A549 (cell line): ENCODE data around the gene CDHR5. TPM values are rescaled to one million over a fixed set of nuclear protein-coding genes. Genes with fewer than 3 reads are reported as not detected.

Experiments used
- ATAC-seq, 2 experiments: fragments of 200-7000 bp in 1 of 2; fragments of >200 bp in 1 of 2; cut with Nextera tagmentation in 1 of 2; cut with Tn5 transposase in 1 of 2; 3 replicates each; pipeline versions ENCODE4 v1.8.0 to v1.9.1; 2018 to 2020; ENCODE audit warnings: mild to moderate bottlenecking in 1 of 2, moderate library complexity in 1 of 2
- CTCF ChIA-PET: fragments of 300-600 bp; sonication (Branson Sonifier 250); formaldehyde crosslinking; extraction: SDS; loops from one replicate; lab custom pipeline; 2021; ENCODE audit warnings: antibody characterized with exemption, inconsistent platforms; lab: Yijun Ruan, JAX
- POLR2A ChIA-PET: fragments of 350-600 bp; formaldehyde crosslinking; extraction: SDS; loops from one replicate; lab custom pipeline; 2021; ENCODE audit warnings: antibody characterized with exemption, inconsistent platforms; lab: Yijun Ruan, JAX
- DNase-seq, 2 experiments: peaks; one replicate each; pipeline versions ENCODE4 v3.0.0 to v3.0.0-alpha.2; 2011 to 2016; ENCODE audit warnings: low read depth in 1 of 2, low spot score in 1 of 2
- FAIRE-seq: peaks from 2 replicates; lab custom pipeline; 2011; peaks lifted over from hg19 to GRCh38; lab: Jason Lieb, UNC
- H3K27ac ChIP-seq, 2 experiments: fragments of >200 bp; sonication (Bioruptor Twin); formaldehyde crosslinking; 3 replicates each; pipeline ENCODE4 v1.5.1; 2016 to 2017
- H3K4me1 ChIP-seq: fragments of >200 bp; sonication (Bioruptor Twin); formaldehyde crosslinking; 3 replicates; pipeline ENCODE4 v1.6.1; 2016
- H3K4me2 ChIP-seq: fragments of >200 bp; sonication (Bioruptor Twin); formaldehyde crosslinking; 3 replicates; pipeline ENCODE4 v1.6.1; 2016
- H3K4me3 ChIP-seq: fragments of >200 bp; sonication (Bioruptor Twin); formaldehyde crosslinking; 3 replicates; pipeline ENCODE4 v1.5.1; 2016
- H3K9me3 ChIP-seq: fragments of >200 bp; sonication (Bioruptor Twin); formaldehyde crosslinking; 3 replicates; pipeline ENCODE4 v1.6.1; 2016
- CBX8 ChIP-seq: fragments of 200-600 bp; sonication (generic); IDR thresholded peaks from 2 replicates; pipeline ENCODE4 v1.6.1; 2016
- CHD2 ChIP-seq: fragments of 150-350 bp; IDR thresholded peaks from 2 replicates; pipeline ENCODE4 v1.6.1; 2014; ENCODE audit warnings: low read length; ENCODE audit not compliant: partially characterized antibody
- FOSB ChIP-seq: fragments of 250-450 bp; sonication (Bioruptor Pico); IDR thresholded peaks from 2 replicates; pipeline ENCODE4 v1.5.0; 2020; ENCODE audit warnings: mild to moderate bottlenecking, moderate library complexity
- HOXB5 ChIP-seq: fragments of 250-450 bp; sonication (Bioruptor Pico); IDR thresholded peaks from 2 replicates; pipeline ENCODE4 v1.5.0; 2020; ENCODE audit warnings: mild to moderate bottlenecking, moderate library complexity
- JUN ChIP-seq, 2 experiments: fragments of >200 bp; sonication (Bioruptor Twin); formaldehyde crosslinking; IDR thresholded peaks; 2 replicates in 1 of 2; 3 replicates in 1 of 2; pipeline ENCODE4 v1.6.1; 2016 to 2017
- KDM5A ChIP-seq: fragments of 200-600 bp; sonication (generic); IDR thresholded peaks from 2 replicates; pipeline ENCODE4 v1.6.1; 2016; ENCODE audit warnings: antibody characterized with exemption, mild to moderate bottlenecking
- MAFK ChIP-seq: fragments of 450-650 bp; IDR thresholded peaks from 2 replicates; pipeline ENCODE4 v1.6.1; 2014; ENCODE audit not compliant: partially characterized antibody
- NFE2L2 ChIP-seq: fragments of 150-350 bp; conservative IDR thresholded peaks from 2 replicates; pipeline ENCODE4 v1.6.1; 2014; ENCODE audit warnings: low read length
- POLR2A ChIP-seq: IDR thresholded peaks from 2 replicates; pipeline ENCODE4 v1.6.1; 2012; ENCODE audit warnings: mild to moderate bottlenecking, low read length
- RCOR1 ChIP-seq: fragments of 150-350 bp; IDR thresholded peaks from 2 replicates; pipeline ENCODE4 v1.6.1; 2014; ENCODE audit warnings: antibody characterized with exemption, low read length, low read depth
- SMC3 ChIP-seq: fragments of >200 bp; sonication (Bioruptor Twin); formaldehyde crosslinking; IDR thresholded peaks from 3 replicates; pipeline ENCODE4 v1.6.1; 2018; ENCODE audit warnings: inconsistent platforms
- TFCP2L1 ChIP-seq: fragments of 250-450 bp; sonication (Bioruptor Pico); IDR thresholded peaks from 2 replicates; pipeline ENCODE4 v1.5.0; 2021; ENCODE audit warnings: mild to moderate bottlenecking
- ZFP36 ChIP-seq: fragments of 450-650 bp; IDR thresholded peaks from 2 replicates; pipeline ENCODE4 v1.6.1; 2014; ENCODE audit warnings: borderline replicate concordance; ENCODE audit not compliant: partially characterized antibody
- ZNF302 ChIP-seq: fragments of 250-450 bp; sonication (Bioruptor Pico); IDR thresholded peaks from 2 replicates; pipeline ENCODE4 v1.9.0; 2021; ENCODE audit warnings: inconsistent platforms, mild to moderate bottlenecking, moderate library complexity
- WGBS: methylation state at CpG from one replicate; pipeline ENCODE4 v1.1.6; 2017; ENCODE audit errors: missing lambda C conversion rate; 5-methylcytosine and 5-hydroxymethylcytosine counted together
- polyA plus RNA-seq, 4 experiments: library from polyadenylated mRNA; depleted of rRNA in 3 of 4; stranded (reverse); fragments of >200 nt; fragmentation: RNase III in 1 of 4; extraction: RNeasy Plus Mini Kit Qiagen cat#74134 plus additional on column Dnase treatment in 1 of 4; gene quantifications; 2 replicates in 3 of 4; 3 replicates in 1 of 4; pipeline ENCODE4 v1.2.3, GENCODE V29; 2011 to 2017
- TF ChIP-seq, protein P1 (sequence below): IDR thresholded peaks from 2 replicates; pipeline ENCODE4 v1.6.1; 2012; ENCODE audit warnings: low read depth, borderline replicate concordance
- TF ChIP-seq, protein P2 (sequence below): fragments of 200-600 bp; sonication (generic); IDR thresholded peaks from 2 replicates; pipeline ENCODE4 v1.6.1; 2016; ENCODE audit warnings: antibody characterized with exemption, mild to moderate bottlenecking, moderate library complexity
- TF ChIP-seq, protein P3 (sequence below): fragments of 250-450 bp; sonication (Bioruptor Pico); IDR thresholded peaks from 2 replicates; pipeline ENCODE4 v1.5.0; 2021; ENCODE audit warnings: mild to moderate bottlenecking, moderate library complexity, borderline replicate concordance
- TF ChIP-seq, protein P4 (sequence below): fragments of 450-650 bp; IDR thresholded peaks from 2 replicates; pipeline ENCODE4 v1.6.1; 2014; ENCODE audit warnings: antibody characterized with exemption

The CDHR5 gene
- polyA plus RNA-seq, 2 of the 4 experiments (the other 2 are of a cell fraction): 0.08 to 0.12 TPM

DNA sequence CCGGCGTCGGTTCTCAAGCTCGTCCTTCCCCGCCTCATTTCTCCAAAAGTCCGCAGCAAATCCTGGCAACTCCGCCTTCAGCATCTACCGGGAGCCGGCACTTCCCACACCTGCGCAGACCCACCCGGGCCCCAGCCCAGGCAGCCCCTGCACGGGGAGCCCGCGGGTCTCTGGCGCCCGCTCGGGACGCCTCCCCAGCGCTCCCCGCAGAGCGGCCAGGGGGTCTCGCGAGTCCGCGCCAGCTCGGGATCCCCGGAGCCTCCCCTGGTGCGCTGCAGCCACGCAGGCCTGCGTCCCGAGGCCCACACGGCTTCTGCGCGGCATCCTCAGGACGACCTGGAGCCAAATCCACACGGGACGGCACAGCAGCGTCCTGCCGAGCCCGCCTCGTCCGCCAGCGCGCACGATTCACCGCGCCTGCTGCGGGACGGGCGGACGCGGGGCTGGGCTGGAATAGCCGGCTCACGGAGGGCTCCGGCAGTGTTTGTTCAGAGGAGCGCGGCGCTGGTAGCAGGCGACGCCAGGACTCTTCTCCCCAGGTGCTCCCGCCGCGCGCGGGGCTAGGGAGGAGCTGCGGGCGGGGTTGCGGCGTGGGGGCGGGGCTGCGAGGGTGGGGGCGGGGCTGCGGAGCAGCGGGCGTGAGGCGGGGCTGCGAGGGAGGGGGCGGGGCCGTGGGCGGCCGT is 49.3 kb downstream of the CDHR5 start:
- POLR2A ChIA-PET: interaction anchor here (0.7 to 1.1 kb wide), 19 partner anchors 8 to 234 kb away, joined by 3 to 7 read pairs (median 4); partner anchors contain the start of genes HRAS, LMNTD2, RPLP2 and TMEM80
- TF ChIP-seq POLR2A (peak; percentile 57), HOXB5 (CRISPR knock-in tag) (no peak), TFCP2L1 (CRISPR knock-in tag) (no peak), KDM5A (no peak), ZNF302 (CRISPR knock-in tag) (no peak), CHD2 (peak; percentile 38), ZFP36 (no peak), MAFK (no peak)
- TF ChIP-seq, protein P1, sequence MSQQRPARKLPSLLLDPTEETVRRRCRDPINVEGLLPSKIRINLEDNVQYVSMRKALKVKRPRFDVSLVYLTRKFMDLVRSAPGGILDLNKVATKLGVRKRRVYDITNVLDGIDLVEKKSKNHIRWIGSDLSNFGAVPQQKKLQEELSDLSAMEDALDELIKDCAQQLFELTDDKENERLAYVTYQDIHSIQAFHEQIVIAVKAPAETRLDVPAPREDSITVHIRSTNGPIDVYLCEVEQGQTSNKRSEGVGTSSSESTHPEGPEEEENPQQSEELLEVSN: peak; percentile 65; the same call in 1 of the 2 replicates
- TF ChIP-seq, protein P2, sequence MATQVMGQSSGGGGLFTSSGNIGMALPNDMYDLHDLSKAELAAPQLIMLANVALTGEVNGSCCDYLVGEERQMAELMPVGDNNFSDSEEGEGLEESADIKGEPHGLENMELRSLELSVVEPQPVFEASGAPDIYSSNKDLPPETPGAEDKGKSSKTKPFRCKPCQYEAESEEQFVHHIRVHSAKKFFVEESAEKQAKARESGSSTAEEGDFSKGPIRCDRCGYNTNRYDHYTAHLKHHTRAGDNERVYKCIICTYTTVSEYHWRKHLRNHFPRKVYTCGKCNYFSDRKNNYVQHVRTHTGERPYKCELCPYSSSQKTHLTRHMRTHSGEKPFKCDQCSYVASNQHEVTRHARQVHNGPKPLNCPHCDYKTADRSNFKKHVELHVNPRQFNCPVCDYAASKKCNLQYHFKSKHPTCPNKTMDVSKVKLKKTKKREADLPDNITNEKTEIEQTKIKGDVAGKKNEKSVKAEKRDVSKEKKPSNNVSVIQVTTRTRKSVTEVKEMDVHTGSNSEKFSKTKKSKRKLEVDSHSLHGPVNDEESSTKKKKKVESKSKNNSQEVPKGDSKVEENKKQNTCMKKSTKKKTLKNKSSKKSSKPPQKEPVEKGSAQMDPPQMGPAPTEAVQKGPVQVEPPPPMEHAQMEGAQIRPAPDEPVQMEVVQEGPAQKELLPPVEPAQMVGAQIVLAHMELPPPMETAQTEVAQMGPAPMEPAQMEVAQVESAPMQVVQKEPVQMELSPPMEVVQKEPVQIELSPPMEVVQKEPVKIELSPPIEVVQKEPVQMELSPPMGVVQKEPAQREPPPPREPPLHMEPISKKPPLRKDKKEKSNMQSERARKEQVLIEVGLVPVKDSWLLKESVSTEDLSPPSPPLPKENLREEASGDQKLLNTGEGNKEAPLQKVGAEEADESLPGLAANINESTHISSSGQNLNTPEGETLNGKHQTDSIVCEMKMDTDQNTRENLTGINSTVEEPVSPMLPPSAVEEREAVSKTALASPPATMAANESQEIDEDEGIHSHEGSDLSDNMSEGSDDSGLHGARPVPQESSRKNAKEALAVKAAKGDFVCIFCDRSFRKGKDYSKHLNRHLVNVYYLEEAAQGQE: peak; percentile 68
- TF ChIP-seq, protein P3, sequence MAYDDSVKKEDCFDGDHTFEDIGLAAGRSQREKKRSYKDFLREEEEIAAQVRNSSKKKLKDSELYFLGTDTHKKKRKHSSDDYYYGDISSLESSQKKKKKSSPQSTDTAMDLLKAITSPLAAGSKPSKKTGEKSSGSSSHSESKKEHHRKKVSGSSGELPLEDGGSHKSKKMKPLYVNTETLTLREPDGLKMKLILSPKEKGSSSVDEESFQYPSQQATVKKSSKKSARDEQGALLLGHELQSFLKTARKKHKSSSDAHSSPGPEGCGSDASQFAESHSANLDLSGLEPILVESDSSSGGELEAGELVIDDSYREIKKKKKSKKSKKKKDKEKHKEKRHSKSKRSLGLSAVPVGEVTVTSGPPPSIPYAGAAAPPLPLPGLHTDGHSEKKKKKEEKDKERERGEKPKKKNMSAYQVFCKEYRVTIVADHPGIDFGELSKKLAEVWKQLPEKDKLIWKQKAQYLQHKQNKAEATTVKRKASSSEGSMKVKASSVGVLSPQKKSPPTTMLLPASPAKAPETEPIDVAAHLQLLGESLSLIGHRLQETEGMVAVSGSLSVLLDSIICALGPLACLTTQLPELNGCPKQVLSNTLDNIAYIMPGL (CRISPR knock-in tag): no peak
- H3K4me3 ChIP-seq: peak overlapping the region; percentile 90
- DNase-seq (peak in 1 of 2 experiments; percentile 76), FAIRE-seq (no peak), ATAC-seq (peak; percentile 47 to 62)
- H3K9me3 ChIP-seq: no peaks in the 10 kb centered on the region
- 3% methylated on average over 23 of the region's 81 CpGs for WGBS
- H3K27ac ChIP-seq: peak overlapping the region; percentile 84 to 88
- peaks cover 26% of the 10 kb centered on the region for H3K4me1 ChIP-seq
- H3K4me2 ChIP-seq: peak overlapping the region; percentile 100
- CTCF ChIA-PET: interaction anchor here (0.6 to 1.8 kb wide), 4 partner anchors 12 to 84 kb away, joined by 3 to 6 read pairs (median 3); partner anchors contain the start of gene LMNTD2

DNA sequence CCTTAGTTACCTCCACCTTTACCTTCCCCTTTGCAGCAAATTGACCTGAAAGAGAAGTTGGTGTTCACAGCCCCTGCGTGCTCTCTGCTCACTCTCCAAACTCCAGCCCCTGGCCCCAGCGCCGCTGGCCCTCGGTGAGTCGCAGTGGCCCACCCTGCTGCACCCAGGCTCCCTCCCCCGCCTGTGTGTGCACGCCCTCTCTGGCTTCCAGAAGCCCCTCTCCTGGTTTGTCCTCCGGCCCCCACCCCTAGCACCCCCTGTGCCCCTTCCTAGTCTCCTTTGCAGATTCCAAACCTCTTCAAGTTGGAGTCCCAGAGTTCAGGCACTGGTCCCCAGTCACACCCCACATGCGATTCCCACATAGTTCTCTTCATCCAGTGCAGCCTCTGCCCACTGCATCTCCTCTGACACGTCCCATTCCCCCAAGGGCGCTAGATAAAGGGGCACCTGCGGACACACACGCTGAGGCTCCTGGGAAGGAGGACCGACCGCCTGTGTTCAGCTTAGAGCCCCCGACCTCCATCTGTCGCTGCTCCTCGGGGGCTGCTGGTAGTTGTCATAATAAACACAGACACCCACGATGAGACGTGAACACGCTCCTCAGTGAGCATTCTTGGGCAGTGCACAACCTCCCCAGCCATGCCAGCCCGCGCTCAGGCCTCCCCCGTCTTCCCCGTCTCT is 50.0 kb downstream of the CDHR5 start:
- Histone ChIP-seq H3K4me2 (peak overlapping the region; percentile 100), H3K27ac (peak overlapping the region; percentile 84 to 88), H3K9me3 (no peaks in the 10 kb centered on the region), H3K4me1 (peaks cover 26% of the 10 kb centered on the region), H3K4me3 (peak overlapping the region; percentile 90)
- peak; percentile 0 to 18; a peak in 3 of 6 replicates for ATAC-seq
- FAIRE-seq: no peak
- WGBS: 49% methylated on average over 23 of the region's 25 CpGs
- ChIA-PET CTCF (interaction anchor here (1.0 to 1.8 kb wide), 2 partner anchors 11 to 15 kb away, joined by 3 to 6 read pairs; partner anchors contain the start of gene LMNTD2), POLR2A (interaction anchor here (1.1 kb wide), 1 partner anchor 23 kb away, joined by 3 read pairs; no protein-coding TSS in a partner anchor)
- no peak for DNase-seq
- TF ChIP-seq FOSB (CRISPR knock-in tag) (no peak), SMC3 (no peak), NFE2L2 (no peak), KDM5A (no peak), JUN (IDR thresholded peaks at IDR 0.05) (no peak), CBX8 (no peak), RCOR1 (no peak), TFCP2L1 (CRISPR knock-in tag) (no peak)
- TF ChIP-seq, protein P1: no peak
- TF ChIP-seq, protein P4, sequence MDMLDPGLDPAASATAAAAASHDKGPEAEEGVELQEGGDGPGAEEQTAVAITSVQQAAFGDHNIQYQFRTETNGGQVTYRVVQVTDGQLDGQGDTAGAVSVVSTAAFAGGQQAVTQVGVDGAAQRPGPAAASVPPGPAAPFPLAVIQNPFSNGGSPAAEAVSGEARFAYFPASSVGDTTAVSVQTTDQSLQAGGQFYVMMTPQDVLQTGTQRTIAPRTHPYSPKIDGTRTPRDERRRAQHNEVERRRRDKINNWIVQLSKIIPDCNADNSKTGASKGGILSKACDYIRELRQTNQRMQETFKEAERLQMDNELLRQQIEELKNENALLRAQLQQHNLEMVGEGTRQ: no peak
- TF ChIP-seq, all 56 proteins: peak for 0
